Fibroblast of the aortic adventitia (primary cell): Measurements from ENCODE around the gene RNF213. TPM values are rescaled to one million over a fixed set of nuclear protein-coding genes. Genes with fewer than 3 reads are reported as not detected.

Experiments used
- DNase-seq: peaks from one replicate; pipeline ENCODE4 v3.0.0-alpha.2; 2010; ENCODE audit warnings: low read depth
- H3K4me3 ChIP-seq: 2 replicates; pipeline ENCODE4 v1.5.1; 2011; ENCODE audit warnings: low read depth, mild to moderate bottlenecking, control low read depth, low read length, moderate library complexity
- CTCF ChIP-seq: IDR thresholded peaks from 2 replicates; pipeline ENCODE4 v1.5.1; 2011; ENCODE audit warnings: mild to moderate bottlenecking, low read length, control low read depth, inconsistent platforms; ENCODE audit not compliant: insufficient read depth
- total RNA-seq: library from RNA; depleted of rRNA; stranded (reverse); fragments of >200 nt; gene quantifications from 2 replicates; pipeline ENCODE4 v1.2.3, GENCODE V29; 2012; ENCODE audit warnings: low replicate concordance

RNF213 gene
- total RNA-seq, 1 donor: 143 TPM

GRCh38 chr17:80287806-80288567 is 27.3 kb downstream of the RNF213 start:
- no peak for TF ChIP-seq CTCF
- no peak overlapping the region for H3K4me3 ChIP-seq
- no peak for DNase-seq

DNA sequence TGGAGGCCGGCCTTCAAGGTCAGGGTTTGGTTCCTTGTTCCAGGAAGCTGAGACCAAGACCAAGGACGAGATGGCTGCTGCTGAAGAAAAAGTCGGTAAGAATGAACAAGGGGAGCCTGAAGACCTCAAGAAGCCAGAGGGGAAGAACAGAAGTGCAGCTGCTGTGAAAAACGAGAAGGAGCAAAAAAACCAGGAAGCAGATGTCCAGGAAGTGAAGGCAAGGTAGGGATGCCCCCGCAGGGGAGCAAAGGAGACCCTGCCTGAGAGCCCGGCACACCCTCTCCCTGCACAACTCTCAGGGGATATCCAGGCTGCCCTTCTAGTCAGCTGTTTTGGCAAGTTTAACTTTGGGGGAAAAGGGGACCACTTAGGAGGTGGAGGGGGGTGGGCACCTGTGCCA is 29.0 kb downstream of the RNF213 start:
- H3K4me3 ChIP-seq: no peak overlapping the region
- no peak for DNase-seq
- no peak for TF ChIP-seq CTCF

- no peak for DNase-seq
- no peak for TF ChIP-seq CTCF
These were observed 29.5 kb downstream of the RNF213 start for GRCh38 chr17:80290156-80290555.

GRCh38 chr17:80291260-80291659 is 30.6 kb downstream of the RNF213 start:
- DNase-seq: no peak
- TF ChIP-seq CTCF: no peak
- no peak overlapping the region for H3K4me3 ChIP-seq

More at GRCh38 chr17:80290156-80290555, 29.5 kb downstream of the RNF213 start:
- H3K4me3 ChIP-seq: no peak overlapping the region

- no peak for TF ChIP-seq CTCF
- H3K4me3 ChIP-seq: no peak overlapping the region
- DNase-seq: no peak
These were observed 31.2 kb downstream of the RNF213 start for GRCh38 chr17:80291691-80292487.

DNA sequence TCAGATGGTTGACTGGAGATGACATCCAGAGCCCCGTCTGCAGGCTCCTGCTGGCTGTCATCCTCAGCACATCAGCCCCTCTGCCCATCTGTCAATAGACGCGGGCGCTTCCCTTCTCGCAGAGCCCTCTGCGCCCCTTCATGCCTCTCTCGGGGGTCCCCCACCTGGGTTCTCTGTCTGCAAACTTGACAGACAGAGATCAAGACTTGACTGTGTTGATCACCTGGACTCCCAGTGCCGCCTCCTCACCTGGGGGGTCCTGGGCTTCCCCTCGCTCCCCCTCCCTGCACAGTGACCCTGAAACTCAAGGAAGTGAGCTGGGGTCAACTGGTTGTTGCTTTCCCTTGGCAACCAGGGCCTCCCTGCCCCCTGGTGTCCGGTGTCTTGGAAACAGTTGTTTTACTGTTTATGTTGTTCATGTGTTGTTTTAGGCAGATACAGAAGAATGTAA is 31.9 kb downstream of the RNF213 start:
- TF ChIP-seq CTCF: no peak
- no peak for DNase-seq
- no peak overlapping the region for H3K4me3 ChIP-seq
